Neuron (in vitro differentiated cells): ENCODE results near the gene BTBD9.

ENCODE experiments used
- H2AFZ ChIP-seq: one replicate; pipeline ENCODE4 v1.6.1; 2013; ENCODE audit warnings: low read depth, mild to moderate bottlenecking, inconsistent platforms, low read length, moderate library complexity
- H3K27me3 ChIP-seq: one replicate; pipeline ENCODE4 v1.6.1; 2013; ENCODE audit warnings: low read length; ENCODE audit not compliant: insufficient read depth
- H3K36me3 ChIP-seq: one replicate; pipeline ENCODE4 v1.6.1; 2013; ENCODE audit warnings: low read length; ENCODE audit not compliant: insufficient read depth
- H3K4me1 ChIP-seq: one replicate; pipeline ENCODE4 v1.6.1; 2013; ENCODE audit warnings: low read length; ENCODE audit not compliant: insufficient read depth
- H3K4me3 ChIP-seq: 2 replicates; pipeline ENCODE4 v1.5.1; 2013; ENCODE audit warnings: mild to moderate bottlenecking, low read length, moderate library complexity
- H3K9me3 ChIP-seq: one replicate; pipeline ENCODE4 v1.6.1; 2013; ENCODE audit warnings: low read length

Gene BTBD9

GRCh38 chr6:38400764-38401163 lies 239.0 kb downstream of the BTBD9 start:
- H3K4me1 ChIP-seq = peaks cover 11% of the 10 kb centered on the region
- no peaks in the 10 kb centered on the region for H3K9me3 ChIP-seq
- H3K4me3 ChIP-seq = no peak overlapping the region
- no peaks in the 10 kb centered on the region for H3K36me3 ChIP-seq
- H3K27me3 ChIP-seq = no peaks in the 10 kb centered on the region
- no peak overlapping the region for H2AFZ ChIP-seq

- Histone ChIP-seq H3K4me3 (no peak overlapping the region), H3K27me3 (no peaks in the 10 kb centered on the region), H3K4me1 (peaks cover 11% of the 10 kb centered on the region), H2AFZ (no peak overlapping the region), H3K36me3 (no peaks in the 10 kb centered on the region), H3K9me3 (no peaks in the 10 kb centered on the region)
These were observed 239.6 kb downstream of the BTBD9 start for GRCh38 chr6:38400101-38400500.

GRCh38 chr6:38396209-38396608 lies 243.5 kb downstream of the BTBD9 start:
- H3K27me3 ChIP-seq = no peaks in the 10 kb centered on the region
- no peaks in the 10 kb centered on the region for H3K9me3 ChIP-seq
- no peaks in the 10 kb centered on the region for H3K36me3 ChIP-seq
- no peak overlapping the region for H2AFZ ChIP-seq
- H3K4me1 ChIP-seq = no peaks in the 10 kb centered on the region
- H3K4me3 ChIP-seq = no peak overlapping the region

GRCh38 chr6:38393986-38394385 lies 245.7 kb downstream of the BTBD9 start:
- Histone ChIP-seq H3K36me3 (no peaks in the 10 kb centered on the region), H3K9me3 (no peaks in the 10 kb centered on the region), H3K4me1 (no peaks in the 10 kb centered on the region), H3K4me3 (no peak overlapping the region), H2AFZ (no peak overlapping the region), H3K27me3 (no peaks in the 10 kb centered on the region)

- Histone ChIP-seq H3K9me3 (no peaks in the 10 kb centered on the region), H2AFZ (no peak overlapping the region), H3K27me3 (no peaks in the 10 kb centered on the region), H3K4me3 (no peak overlapping the region), H3K36me3 (no peaks in the 10 kb centered on the region), H3K4me1 (no peaks in the 10 kb centered on the region)
These were observed 247.8 kb downstream of the BTBD9 start for GRCh38 chr6:38391626-38392579.

GRCh38 chr6:38391206-38391605 lies 248.5 kb downstream of the BTBD9 start:
- Histone ChIP-seq H3K4me1 (no peaks in the 10 kb centered on the region), H3K27me3 (no peaks in the 10 kb centered on the region)

GRCh38 chr6:38389875-38390274 lies 249.9 kb downstream of the BTBD9 start:
- H3K4me3 ChIP-seq = no peak overlapping the region
- H3K27me3 ChIP-seq = no peaks in the 10 kb centered on the region
- H2AFZ ChIP-seq = no peak overlapping the region

More at GRCh38 chr6:38391206-38391605, 248.5 kb downstream of the BTBD9 start:
- no peaks in the 10 kb centered on the region for H3K36me3 ChIP-seq
- H3K9me3 ChIP-seq = no peaks in the 10 kb centered on the region
- H3K4me3 ChIP-seq = no peak overlapping the region
- H2AFZ ChIP-seq = no peak overlapping the region

GRCh38 chr6:38387971-38388370 lies 251.8 kb downstream of the BTBD9 start:
- H2AFZ ChIP-seq = no peak overlapping the region
- no peak overlapping the region for H3K4me3 ChIP-seq
- H3K4me1 ChIP-seq = no peaks in the 10 kb centered on the region
- H3K27me3 ChIP-seq = no peaks in the 10 kb centered on the region
- no peaks in the 10 kb centered on the region for H3K36me3 ChIP-seq
- no peaks in the 10 kb centered on the region for H3K9me3 ChIP-seq

More at GRCh38 chr6:38389875-38390274, 249.9 kb downstream of the BTBD9 start:
- Histone ChIP-seq H3K4me1 (no peaks in the 10 kb centered on the region), H3K36me3 (no peaks in the 10 kb centered on the region), H3K9me3 (no peaks in the 10 kb centered on the region)

- H2AFZ ChIP-seq = no peak overlapping the region
- no peaks in the 10 kb centered on the region for H3K36me3 ChIP-seq
- H3K4me3 ChIP-seq = no peak overlapping the region
These were observed 252.3 kb downstream of the BTBD9 start for GRCh38 chr6:38387461-38387860.

GRCh38 chr6:38378801-38379200 lies 260.9 kb downstream of the BTBD9 start:
- Histone ChIP-seq H2AFZ (no peak overlapping the region), H3K4me1 (no peaks in the 10 kb centered on the region), H3K27me3 (no peaks in the 10 kb centered on the region), H3K36me3 (no peaks in the 10 kb centered on the region), H3K4me3 (no peak overlapping the region), H3K9me3 (no peaks in the 10 kb centered on the region)

More at GRCh38 chr6:38387461-38387860, 252.3 kb downstream of the BTBD9 start:
- Histone ChIP-seq H3K27me3 (no peaks in the 10 kb centered on the region), H3K4me1 (no peaks in the 10 kb centered on the region), H3K9me3 (no peaks in the 10 kb centered on the region)

GRCh38 chr6:38375937-38376336 lies 263.8 kb downstream of the BTBD9 start:
- H3K4me1 ChIP-seq = peaks cover 6% of the 10 kb centered on the region
- H2AFZ ChIP-seq = no peak overlapping the region
- no peaks in the 10 kb centered on the region for H3K27me3 ChIP-seq
- no peak overlapping the region for H3K4me3 ChIP-seq
- no peaks in the 10 kb centered on the region for H3K9me3 ChIP-seq
- H3K36me3 ChIP-seq = no peaks in the 10 kb centered on the region

- H3K4me3 ChIP-seq = no peak overlapping the region
- no peak overlapping the region for H2AFZ ChIP-seq
- H3K27me3 ChIP-seq = no peaks in the 10 kb centered on the region
- peaks cover 11% of the 10 kb centered on the region for H3K4me1 ChIP-seq
- H3K36me3 ChIP-seq = no peaks in the 10 kb centered on the region
- H3K9me3 ChIP-seq = no peaks in the 10 kb centered on the region
These were observed 264.4 kb downstream of the BTBD9 start for GRCh38 chr6:38375341-38375740.

GRCh38 chr6:38371881-38372280 lies 267.8 kb downstream of the BTBD9 start:
- no peaks in the 10 kb centered on the region for H3K27me3 ChIP-seq
- H3K9me3 ChIP-seq = no peaks in the 10 kb centered on the region
- H2AFZ ChIP-seq = no peak overlapping the region
- H3K36me3 ChIP-seq = no peaks in the 10 kb centered on the region
- H3K4me1 ChIP-seq = peaks cover 19% of the 10 kb centered on the region
- H3K4me3 ChIP-seq = no peak overlapping the region
